Astrocyte of the spinal cord (primary cell): ENCODE measurements around the gene SCAP.
A peak's percentile ranks its signal among the peaks of the same experiment; 100 is the strongest.
"Not testable (repeated sequence)": the region's sequence is repeated elsewhere in the genome, so short reads cannot be mapped to it uniquely, and the experiment has no call there.

ENCODE experiments used
- DNase-seq: peaks from one replicate; pipeline ENCODE4 v3.0.0; 2011; ENCODE audit warnings: low read depth, low spot score
- H3K4me3 ChIP-seq: 2 replicates; pipeline ENCODE4 v1.5.1; 2011; ENCODE audit warnings: low read depth, mild to moderate bottlenecking, low read length, moderate library complexity
- in situ Hi-C: cut with HindIII; loops from 2 replicates; pipeline ENCODE4 v1.10.0; 2017; ENCODE audit warnings: low sequenced_read_pairs
- TF ChIP-seq, protein P1 (sequence below): IDR thresholded peaks from 2 replicates; pipeline ENCODE4 v1.5.1; 2012; ENCODE audit warnings: low read depth, mild to moderate bottlenecking, low read length, inconsistent platforms

SCAP gene

DNA sequence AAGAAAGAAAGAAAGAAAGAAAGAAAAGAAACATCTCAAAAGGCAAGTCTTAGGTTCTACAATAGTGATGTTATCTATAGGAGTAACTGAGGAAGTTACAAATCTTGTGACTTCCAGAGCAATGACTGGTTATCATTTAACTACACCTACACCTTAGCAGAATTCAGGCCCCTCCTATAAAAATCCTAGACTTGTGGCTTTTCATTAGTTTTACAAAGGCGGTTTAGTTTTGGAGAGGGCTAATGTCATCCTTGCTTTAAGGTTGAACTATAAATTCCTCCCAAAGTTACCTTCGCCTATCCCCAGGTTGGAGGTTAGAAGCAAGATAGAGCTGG, 4.1 kb upstream of the SCAP start:
- TF ChIP-seq, protein P1, sequence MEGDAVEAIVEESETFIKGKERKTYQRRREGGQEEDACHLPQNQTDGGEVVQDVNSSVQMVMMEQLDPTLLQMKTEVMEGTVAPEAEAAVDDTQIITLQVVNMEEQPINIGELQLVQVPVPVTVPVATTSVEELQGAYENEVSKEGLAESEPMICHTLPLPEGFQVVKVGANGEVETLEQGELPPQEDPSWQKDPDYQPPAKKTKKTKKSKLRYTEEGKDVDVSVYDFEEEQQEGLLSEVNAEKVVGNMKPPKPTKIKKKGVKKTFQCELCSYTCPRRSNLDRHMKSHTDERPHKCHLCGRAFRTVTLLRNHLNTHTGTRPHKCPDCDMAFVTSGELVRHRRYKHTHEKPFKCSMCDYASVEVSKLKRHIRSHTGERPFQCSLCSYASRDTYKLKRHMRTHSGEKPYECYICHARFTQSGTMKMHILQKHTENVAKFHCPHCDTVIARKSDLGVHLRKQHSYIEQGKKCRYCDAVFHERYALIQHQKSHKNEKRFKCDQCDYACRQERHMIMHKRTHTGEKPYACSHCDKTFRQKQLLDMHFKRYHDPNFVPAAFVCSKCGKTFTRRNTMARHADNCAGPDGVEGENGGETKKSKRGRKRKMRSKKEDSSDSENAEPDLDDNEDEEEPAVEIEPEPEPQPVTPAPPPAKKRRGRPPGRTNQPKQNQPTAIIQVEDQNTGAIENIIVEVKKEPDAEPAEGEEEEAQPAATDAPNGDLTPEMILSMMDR: no peak
- in situ Hi-C loops: no loop called here
- no peak for DNase-seq
- H3K4me3 ChIP-seq: no peak overlapping the region

DNA sequence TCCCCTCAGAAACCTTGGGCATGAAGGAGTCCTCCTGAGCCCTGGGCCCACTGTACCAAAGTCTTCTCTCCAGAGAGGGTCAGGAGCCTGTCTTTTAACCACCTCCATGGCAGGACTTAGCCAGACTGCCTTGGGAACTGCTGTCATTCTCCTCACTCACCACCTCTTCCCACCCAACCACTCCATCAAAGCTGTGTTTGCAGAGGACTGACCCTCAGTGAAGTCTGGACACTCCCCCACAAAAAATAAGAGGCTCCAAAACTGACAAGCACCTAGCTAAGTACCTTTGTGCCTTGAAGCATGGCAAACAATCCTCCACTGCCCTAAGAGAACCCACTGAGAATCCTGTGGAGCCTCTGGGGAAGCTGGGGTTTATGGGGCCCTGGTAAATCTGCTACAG, 2.3 kb upstream of the SCAP start:
- TF ChIP-seq, protein P1: no peak
- H3K4me3 ChIP-seq: no peak overlapping the region
- in situ Hi-C loops: no loop called here
- no peak for DNase-seq

DNA sequence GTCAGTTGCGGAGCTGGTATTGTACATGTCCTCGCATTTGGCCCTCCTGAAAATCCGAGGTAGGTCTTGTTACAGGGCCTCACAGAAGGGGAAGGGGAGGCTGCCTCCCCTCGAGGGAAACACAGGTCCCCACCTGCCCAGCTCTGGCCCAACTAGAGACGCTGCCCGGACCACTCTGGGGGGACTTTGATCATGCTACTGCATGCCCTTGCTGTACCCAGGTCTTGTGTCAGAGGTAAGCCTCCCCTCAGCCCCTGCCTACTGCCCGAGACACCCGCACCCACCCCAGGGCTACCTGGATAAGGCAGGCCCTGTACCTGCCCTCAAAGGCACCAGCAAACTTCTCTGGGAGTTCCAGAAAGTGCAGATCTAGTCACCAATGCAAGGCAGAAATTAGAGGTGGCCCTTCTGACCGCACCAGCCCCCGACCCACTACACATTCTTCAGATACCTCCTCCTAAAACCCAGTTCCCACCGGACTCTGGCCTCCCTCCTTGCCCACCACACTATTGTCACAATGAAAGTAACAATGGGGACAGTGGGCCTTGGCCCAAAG, 981 bp upstream of the SCAP start:
- H3K4me3 ChIP-seq: peak overlapping the region; percentile 75
- TF ChIP-seq, protein P1: no peak
- in situ Hi-C loops: no loop called here
- no peak for DNase-seq

DNA sequence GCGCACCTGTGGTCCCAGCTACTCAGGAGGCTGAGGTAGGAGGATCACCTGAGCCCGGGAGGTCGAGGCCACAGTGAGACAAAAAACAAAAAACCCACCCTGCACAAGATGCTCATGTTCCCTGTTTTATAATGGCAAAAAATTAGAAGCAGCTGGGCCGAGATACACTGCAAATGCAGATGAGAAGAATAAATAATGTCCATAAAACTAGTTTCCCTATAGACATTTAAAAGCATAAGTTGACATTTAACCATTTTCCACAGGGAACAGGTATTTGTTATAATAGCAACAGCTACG, 537 bp upstream of the SCAP start:
- peak overlapping the region; percentile 75 for H3K4me3 ChIP-seq
- TF ChIP-seq, protein P1: no peak
- no peak for DNase-seq
- in situ Hi-C loops: no loop called here

GRCh38 chr3:47475029-47475569, 642 bp downstream of the SCAP start:
- TF ChIP-seq, protein P1: no peak
- H3K4me3 ChIP-seq: peak overlapping the region; percentile 75
- DNase-seq: peak; percentile 33
- in situ Hi-C loops: no loop called here

GRCh38 chr3:47473391-47473790, 2.4 kb downstream of the SCAP start:
- TF ChIP-seq, protein P1: no peak
- H3K4me3 ChIP-seq: no peak overlapping the region
- DNase-seq: no peak
- in situ Hi-C loops: no loop called here

GRCh38 chr3:47469616-47470015, 6.1 kb downstream of the SCAP start:
- in situ Hi-C loops: no loop called here
- TF ChIP-seq, protein P1: no peak
- no peak for DNase-seq

DNA sequence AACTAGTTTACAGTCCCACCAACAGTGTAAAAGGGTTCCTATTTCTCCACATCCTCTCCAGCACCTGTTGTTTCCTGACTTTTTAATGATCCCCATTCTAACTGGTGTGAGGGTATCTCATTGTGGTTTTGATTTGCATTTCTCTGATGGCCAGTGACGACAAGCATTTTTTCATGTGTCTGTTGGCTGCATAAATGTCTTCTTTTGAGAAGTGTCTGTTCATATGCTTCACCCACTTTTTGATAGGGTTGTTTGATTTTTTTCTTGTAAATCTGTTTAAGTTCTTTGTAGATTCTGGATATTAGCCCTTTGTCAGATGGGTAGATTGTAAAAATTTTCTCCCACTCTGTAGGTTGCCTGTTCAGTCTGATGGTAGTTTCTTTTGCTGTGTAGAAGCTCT, 7.4 kb downstream of the SCAP start:
- in situ Hi-C loops, H3K4me3 ChIP-seq, DNase-seq: not testable (repeated sequence)

More at GRCh38 chr3:47469616-47470015, 6.1 kb downstream of the SCAP start:
- H3K4me3 ChIP-seq: no peak overlapping the region
